ENCODE results near the gene KLRB1. TPM values are rescaled to one million over a fixed set of nuclear protein-coding genes. Genes with fewer than 3 reads are reported as not detected.

Gene KLRB1
- not detected in 2 replicates for total RNA-seq

- FAIRE-seq (no peak), DNase-seq (ENCODE audit: low read depth) (no peak)
- Histone ChIP-seq H3K4me3 (ENCODE audit: low read depth, low read length) (no peak within 1 kb of the TSS), H3K36me3 (ENCODE audit: control insufficient read depth, insufficient read depth, low read length) (no peaks in the 10 kb centered on the region), H3K27me3 (ENCODE audit: control insufficient read depth, insufficient read depth, low read length) (no peaks in the 10 kb centered on the region)
- TF ChIP-seq CTCF (IDR thresholded peaks at IDR 0.05; ENCODE audit: insufficient read depth, low read length, severe bottlenecking), result no peak
These were observed at the start of gene KLRB1 for GRCh38 chr12:9607716-9608115. KLRB1 (minus strand) TSS chr12:9607916; CDS start chr12:9607839, 77 bp downstream.

GRCh38 chr12:9651265-9651729, 43.6 kb upstream of the KLRB1 start:
- no peaks in the 10 kb centered on the region for H3K27me3 ChIP-seq (ENCODE audit: control insufficient read depth, insufficient read depth, low read length)
- no peak for FAIRE-seq
- H3K36me3 ChIP-seq (ENCODE audit: control insufficient read depth, insufficient read depth, low read length), result peaks cover 3% of the 10 kb centered on the region
- peak; percentile 58 for DNase-seq (ENCODE audit: low read depth)
- TF ChIP-seq CTCF (IDR thresholded peaks at IDR 0.05; ENCODE audit: insufficient read depth, low read length, severe bottlenecking), result no peak
- no peak overlapping the region for H3K4me3 ChIP-seq (ENCODE audit: low read depth, low read length)

- no peak for TF ChIP-seq CTCF (IDR thresholded peaks at IDR 0.05; ENCODE audit: insufficient read depth, low read length, severe bottlenecking)
- Histone ChIP-seq H3K27me3 (ENCODE audit: control insufficient read depth, insufficient read depth, low read length) (no peaks in the 10 kb centered on the region), H3K4me3 (ENCODE audit: low read depth, low read length) (peak overlapping the region; percentile 54), H3K36me3 (ENCODE audit: control insufficient read depth, insufficient read depth, low read length) (peaks cover 2% of the 10 kb centered on the region)
- FAIRE-seq, result no peak
- peak; percentile 80 for DNase-seq (ENCODE audit: low read depth)
These were observed 42.4 kb upstream of the KLRB1 start for GRCh38 chr12:9650151-9650576.

GRCh38 chr12:9649532-9649940, 41.8 kb upstream of the KLRB1 start:
- DNase-seq (ENCODE audit: low read depth), result no peak
- Histone ChIP-seq H3K27me3 (ENCODE audit: control insufficient read depth, insufficient read depth, low read length) (no peaks in the 10 kb centered on the region), H3K36me3 (ENCODE audit: control insufficient read depth, insufficient read depth, low read length) (peaks cover 2% of the 10 kb centered on the region), H3K4me3 (ENCODE audit: low read depth, low read length) (peak overlapping the region; percentile 54)
- TF ChIP-seq CTCF (IDR thresholded peaks at IDR 0.05; ENCODE audit: insufficient read depth, low read length, severe bottlenecking), result no peak
- FAIRE-seq, result no peak

GRCh38 chr12:9648701-9649531, 41.2 kb upstream of the KLRB1 start:
- DNase-seq (ENCODE audit: low read depth) (no peak), FAIRE-seq (no peak)
- peak overlapping the region; percentile 54 for H3K4me3 ChIP-seq (ENCODE audit: low read depth, low read length)
- no peak for TF ChIP-seq CTCF (IDR thresholded peaks at IDR 0.05; ENCODE audit: insufficient read depth, low read length, severe bottlenecking)
- H3K36me3 ChIP-seq (ENCODE audit: control insufficient read depth, insufficient read depth, low read length), result no peaks in the 10 kb centered on the region
- H3K27me3 ChIP-seq (ENCODE audit: control insufficient read depth, insufficient read depth, low read length), result no peaks in the 10 kb centered on the region
